ENCODE results near the gene GALNT2. TPM values are rescaled to one million over a fixed set of nuclear protein-coding genes. Genes with fewer than 3 reads are reported as not detected.

GALNT2 gene
- total and polyA plus RNA-seq, 9 of the 15 experiments (the other 6 are each of a cell fraction or from before 2014, with no cell fraction given) = 1.6 to 106 (median 51.9) TPM

GRCh38 chr1:230322967-230323547 lies 256.0 kb downstream of the GALNT2 start:
- H3K4me2 ChIP-seq (ENCODE audit: insufficient read depth, low read length) = no peak overlapping the region
- in situ Hi-C loops (cut with MboI) (loop anchor here (25.0 kb wide), 1 partner anchor 611 kb away; no protein-coding TSS in a partner anchor), intact Hi-C loops (cut with micrococcal nuclease) (no loop called here)
- H3K4me3 ChIP-seq = no peak overlapping the region
- no peak for ATAC-seq
- H3K27ac ChIP-seq (ENCODE audit: extremely low read depth, low read depth, low read length) = no peak overlapping the region
- CTCF ChIA-PET (ENCODE audit: low intra/inter-chr PET ratio) = no interaction called here
- no peak for DNase-seq (ENCODE audit: extremely low read depth in 1 of 4, low spot score in 3 of 4)
- H2AFZ ChIP-seq (ENCODE audit: low read depth, low read length) = no peak overlapping the region
- H4K20me1 ChIP-seq (replicated peaks; ENCODE audit: control insufficient read depth, insufficient read depth, low read length) = peaks cover 4% of the 10 kb centered on the region; the same call in 1 of the 2 replicates
- POLR2A ChIA-PET = interaction anchor here (0.5 to 1.5 kb wide), 2 partner anchors 9 to 654 kb away, joined by 4 to 7 read pairs; no protein-coding TSS in a partner anchor
- no peaks in the 10 kb centered on the region for H3K79me2 ChIP-seq (ENCODE audit: control insufficient read depth, insufficient read depth, low read length)
- H3K27me3 ChIP-seq (ENCODE audit: control insufficient read depth in 2 of 2, insufficient read depth in 2 of 2, low read length in 2 of 2) = peaks cover 65 to 97% of the 10 kb centered on the region in 2 experiments
- peaks cover 2% of the 10 kb centered on the region for H3K9me1 ChIP-seq (ENCODE audit: control insufficient read depth, insufficient read depth, low read length)
- FAIRE-seq = no peak
- WGBS (ENCODE audit: insufficient coverage, low coverage, missing lambda C conversion rate) = 1% methylated on average over 23 of the region's 23 CpGs
- peaks cover 5 to 7% of the 10 kb centered on the region in 2 experiments; a peak in 4 of 5 replicates for H3K4me1 ChIP-seq (replicated peaks in 1 of 2; ENCODE audit: control insufficient read depth in 2 of 2, insufficient read depth in 2 of 2, low read length in 2 of 2)
- no peaks in the 10 kb centered on the region for H3K36me3 ChIP-seq (ENCODE audit: control insufficient read depth, insufficient read depth, low read length)
- BruUV-seq (replicated peaks) = no TSS peak
- no peak overlapping the region for H3K9ac ChIP-seq (ENCODE audit: insufficient read depth in 1 of 2, low read depth in 2 of 2, low read length in 2 of 2)
- TF ChIP-seq L3MBTL2 (IDR thresholded peaks at IDR 0.05) (no peak), FOXK2 (conservative IDR thresholded peaks at IDR 0.05 in 1 of 2, IDR thresholded peaks at IDR 0.05 in 1 of 2; ENCODE audit: low read depth in 2 of 2) (no peak), SRF (CRISPR knock-in tag; IDR thresholded peaks at IDR 0.05) (no peak), DDX20 (tag; IDR thresholded peaks at IDR 0.05; ENCODE audit: low read depth) (no peak), KDM1A (IDR thresholded peaks at IDR 0.05) (no peak), SMARCE1 (IDR thresholded peaks at IDR 0.05) (no peak), HLTF (IDR thresholded peaks at IDR 0.05) (no peak), EP400 (IDR thresholded peaks at IDR 0.05) (no peak)
- H3K9me3 ChIP-seq (replicated peaks; ENCODE audit: control insufficient read depth, insufficient read depth, low read depth, low read length) = no peaks in the 10 kb centered on the region

Measured in K562 (cell line).